HEK293 (cell line): ENCODE results near the gene TMEM63B.

Experiments used
- ZNF121 ChIP-seq: fragments of 450-650 bp; formaldehyde crosslinking; IDR thresholded peaks from 2 replicates; pipeline ENCODE4 v1.5.1; 2016; ENCODE audit warnings: missing biosample characterization, missing genetic modification characterization
- ZNF48 ChIP-seq: fragments of 450-650 bp; formaldehyde crosslinking; IDR thresholded peaks from 2 replicates; pipeline ENCODE4 v1.5.1; 2016; ENCODE audit warnings: missing biosample characterization, missing genetic modification characterization
- ZNF529 ChIP-seq: fragments of 450-650 bp; formaldehyde crosslinking; IDR thresholded peaks from 2 replicates; pipeline ENCODE4 v1.5.1; 2017; ENCODE audit warnings: missing genetic modification characterization, missing biosample characterization; ENCODE audit not compliant: insufficient replicate concordance
- ZNF658 ChIP-seq: fragments of 450-650 bp; formaldehyde crosslinking; IDR thresholded peaks from 2 replicates; pipeline ENCODE4; 2016; ENCODE audit warnings: missing biosample characterization, missing genetic modification characterization
- ZNF747 ChIP-seq: fragments of 450-650 bp; formaldehyde crosslinking; IDR thresholded peaks from 2 replicates; pipeline ENCODE4 v1.5.1; 2016; ENCODE audit warnings: missing biosample characterization, missing genetic modification characterization
- TF ChIP-seq, protein P1 (sequence below): fragments of 450-650 bp; formaldehyde crosslinking; conservative IDR thresholded peaks from 2 replicates; pipeline ENCODE4 v1.5.1; 2016; ENCODE audit warnings: low read depth, missing biosample characterization, missing genetic modification characterization
- TF ChIP-seq, protein P2 (sequence below): fragments of 450-650 bp; formaldehyde crosslinking; IDR thresholded peaks from 2 replicates; pipeline ENCODE4 v1.5.1; 2016; ENCODE audit warnings: missing biosample characterization, missing genetic modification characterization
- TF ChIP-seq, protein P3 (sequence below): fragments of 450-650 bp; formaldehyde crosslinking; IDR thresholded peaks from 2 replicates; pipeline ENCODE4 v1.5.1; 2017; ENCODE audit warnings: missing biosample characterization, missing genetic modification characterization
- TF ChIP-seq, protein P4 (sequence below): fragments of 450-650 bp; formaldehyde crosslinking; IDR thresholded peaks from 2 replicates; pipeline ENCODE4 v1.5.1; 2016; ENCODE audit warnings: missing biosample characterization, missing genetic modification characterization, low read depth

DNA sequence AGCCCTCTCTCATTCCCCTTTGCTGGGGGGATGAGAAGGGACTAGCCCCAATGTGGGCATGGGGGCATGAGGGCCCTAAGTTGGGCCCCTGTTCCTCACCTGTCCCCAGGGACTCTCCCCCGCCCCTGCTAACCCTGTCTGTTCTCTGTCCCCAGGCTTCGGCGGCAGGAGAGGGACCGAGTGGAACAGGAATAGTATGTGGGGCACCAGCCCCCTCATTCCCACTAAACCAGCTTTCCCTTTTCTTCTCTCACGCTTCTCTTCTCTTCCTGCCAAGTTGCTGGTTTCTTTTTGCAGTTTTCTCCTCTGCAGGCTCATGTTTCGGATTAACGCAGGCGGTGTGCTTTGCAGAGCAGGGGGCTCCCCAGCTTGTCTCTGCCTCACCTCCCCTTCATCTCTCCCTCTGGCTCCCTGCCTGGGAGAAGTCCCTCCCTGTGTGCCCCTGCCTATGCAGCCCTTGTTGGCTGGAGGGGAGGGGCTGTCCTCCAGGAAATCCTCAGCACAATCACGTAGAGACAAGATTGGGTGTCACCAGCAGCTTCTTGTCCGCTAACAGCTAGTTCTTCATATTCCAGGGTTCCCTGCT is 7.9 kb downstream of the TMEM63B start:
- TF ChIP-seq, protein P1, sequence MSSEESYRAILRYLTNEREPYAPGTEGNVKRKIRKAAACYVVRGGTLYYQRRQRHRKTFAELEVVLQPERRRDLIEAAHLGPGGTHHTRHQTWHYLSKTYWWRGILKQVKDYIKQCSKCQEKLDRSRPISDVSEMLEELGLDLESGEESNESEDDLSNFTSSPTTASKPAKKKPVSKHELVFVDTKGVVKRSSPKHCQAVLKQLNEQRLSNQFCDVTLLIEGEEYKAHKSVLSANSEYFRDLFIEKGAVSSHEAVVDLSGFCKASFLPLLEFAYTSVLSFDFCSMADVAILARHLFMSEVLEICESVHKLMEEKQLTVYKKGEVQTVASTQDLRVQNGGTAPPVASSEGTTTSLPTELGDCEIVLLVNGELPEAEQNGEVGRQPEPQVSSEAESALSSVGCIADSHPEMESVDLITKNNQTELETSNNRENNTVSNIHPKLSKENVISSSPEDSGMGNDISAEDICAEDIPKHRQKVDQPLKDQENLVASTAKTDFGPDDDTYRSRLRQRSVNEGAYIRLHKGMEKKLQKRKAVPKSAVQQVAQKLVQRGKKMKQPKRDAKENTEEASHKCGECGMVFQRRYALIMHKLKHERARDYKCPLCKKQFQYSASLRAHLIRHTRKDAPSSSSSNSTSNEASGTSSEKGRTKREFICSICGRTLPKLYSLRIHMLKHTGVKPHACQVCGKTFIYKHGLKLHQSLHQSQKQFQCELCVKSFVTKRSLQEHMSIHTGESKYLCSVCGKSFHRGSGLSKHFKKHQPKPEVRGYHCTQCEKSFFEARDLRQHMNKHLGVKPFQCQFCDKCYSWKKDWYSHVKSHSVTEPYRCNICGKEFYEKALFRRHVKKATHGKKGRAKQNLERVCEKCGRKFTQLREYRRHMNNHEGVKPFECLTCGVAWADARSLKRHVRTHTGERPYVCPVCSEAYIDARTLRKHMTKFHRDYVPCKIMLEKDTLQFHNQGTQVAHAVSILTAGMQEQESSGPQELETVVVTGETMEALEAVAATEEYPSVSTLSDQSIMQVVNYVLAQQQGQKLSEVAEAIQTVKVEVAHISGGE (tag by site-specific recombination) = no peak
- TF ChIP-seq ZNF529 (tag by site-specific recombination) (no peak), ZNF121 (tag by site-specific recombination) (no peak), ZNF48 (no peak), ZNF658 (tag by site-specific recombination) (no peak), ZNF747 (no peak)
- TF ChIP-seq, protein P2, sequence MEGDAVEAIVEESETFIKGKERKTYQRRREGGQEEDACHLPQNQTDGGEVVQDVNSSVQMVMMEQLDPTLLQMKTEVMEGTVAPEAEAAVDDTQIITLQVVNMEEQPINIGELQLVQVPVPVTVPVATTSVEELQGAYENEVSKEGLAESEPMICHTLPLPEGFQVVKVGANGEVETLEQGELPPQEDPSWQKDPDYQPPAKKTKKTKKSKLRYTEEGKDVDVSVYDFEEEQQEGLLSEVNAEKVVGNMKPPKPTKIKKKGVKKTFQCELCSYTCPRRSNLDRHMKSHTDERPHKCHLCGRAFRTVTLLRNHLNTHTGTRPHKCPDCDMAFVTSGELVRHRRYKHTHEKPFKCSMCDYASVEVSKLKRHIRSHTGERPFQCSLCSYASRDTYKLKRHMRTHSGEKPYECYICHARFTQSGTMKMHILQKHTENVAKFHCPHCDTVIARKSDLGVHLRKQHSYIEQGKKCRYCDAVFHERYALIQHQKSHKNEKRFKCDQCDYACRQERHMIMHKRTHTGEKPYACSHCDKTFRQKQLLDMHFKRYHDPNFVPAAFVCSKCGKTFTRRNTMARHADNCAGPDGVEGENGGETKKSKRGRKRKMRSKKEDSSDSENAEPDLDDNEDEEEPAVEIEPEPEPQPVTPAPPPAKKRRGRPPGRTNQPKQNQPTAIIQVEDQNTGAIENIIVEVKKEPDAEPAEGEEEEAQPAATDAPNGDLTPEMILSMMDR (tag by site-specific recombination) = no peak
- TF ChIP-seq, protein P3, sequence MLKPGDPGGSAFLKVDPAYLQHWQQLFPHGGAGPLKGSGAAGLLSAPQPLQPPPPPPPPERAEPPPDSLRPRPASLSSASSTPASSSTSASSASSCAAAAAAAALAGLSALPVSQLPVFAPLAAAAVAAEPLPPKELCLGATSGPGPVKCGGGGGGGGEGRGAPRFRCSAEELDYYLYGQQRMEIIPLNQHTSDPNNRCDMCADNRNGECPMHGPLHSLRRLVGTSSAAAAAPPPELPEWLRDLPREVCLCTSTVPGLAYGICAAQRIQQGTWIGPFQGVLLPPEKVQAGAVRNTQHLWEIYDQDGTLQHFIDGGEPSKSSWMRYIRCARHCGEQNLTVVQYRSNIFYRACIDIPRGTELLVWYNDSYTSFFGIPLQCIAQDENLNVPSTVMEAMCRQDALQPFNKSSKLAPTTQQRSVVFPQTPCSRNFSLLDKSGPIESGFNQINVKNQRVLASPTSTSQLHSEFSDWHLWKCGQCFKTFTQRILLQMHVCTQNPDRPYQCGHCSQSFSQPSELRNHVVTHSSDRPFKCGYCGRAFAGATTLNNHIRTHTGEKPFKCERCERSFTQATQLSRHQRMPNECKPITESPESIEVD (tag by site-specific recombination) = no peak
- TF ChIP-seq, protein P4, sequence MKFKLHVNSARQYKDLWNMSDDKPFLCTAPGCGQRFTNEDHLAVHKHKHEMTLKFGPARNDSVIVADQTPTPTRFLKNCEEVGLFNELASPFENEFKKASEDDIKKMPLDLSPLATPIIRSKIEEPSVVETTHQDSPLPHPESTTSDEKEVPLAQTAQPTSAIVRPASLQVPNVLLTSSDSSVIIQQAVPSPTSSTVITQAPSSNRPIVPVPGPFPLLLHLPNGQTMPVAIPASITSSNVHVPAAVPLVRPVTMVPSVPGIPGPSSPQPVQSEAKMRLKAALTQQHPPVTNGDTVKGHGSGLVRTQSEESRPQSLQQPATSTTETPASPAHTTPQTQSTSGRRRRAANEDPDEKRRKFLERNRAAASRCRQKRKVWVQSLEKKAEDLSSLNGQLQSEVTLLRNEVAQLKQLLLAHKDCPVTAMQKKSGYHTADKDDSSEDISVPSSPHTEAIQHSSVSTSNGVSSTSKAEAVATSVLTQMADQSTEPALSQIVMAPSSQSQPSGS (tag by site-specific recombination) = no peak
